Ishikawa (cell line): ENCODE data around the gene TAP1.

Experiments used
- CEBPB ChIP-seq: IDR thresholded peaks from 2 replicates; pipeline ENCODE4 v1.6.1; 2012
- CREB1 ChIP-seq: IDR thresholded peaks from 2 replicates; pipeline ENCODE4 v1.6.1; 2012; ENCODE audit warnings: low read depth
- EGR1 ChIP-seq: IDR thresholded peaks from 2 replicates; pipeline ENCODE4 v1.6.1; 2012
- EP300 ChIP-seq: IDR thresholded peaks from 2 replicates; pipeline ENCODE4 v1.6.1; 2012; ENCODE audit warnings: borderline replicate concordance
- FOXM1 ChIP-seq: IDR thresholded peaks from 2 replicates; pipeline ENCODE4 v1.6.1; 2012; ENCODE audit warnings: low read depth, borderline replicate concordance
- MAX ChIP-seq: IDR thresholded peaks from 2 replicates; pipeline ENCODE4 v1.6.1; 2012
- NFIC ChIP-seq: IDR thresholded peaks from 2 replicates; pipeline ENCODE4 v1.6.1; 2012
- RAD21 ChIP-seq: IDR thresholded peaks from 2 replicates; pipeline ENCODE4 v1.6.1; 2012; ENCODE audit warnings: low read depth
- REST ChIP-seq: IDR thresholded peaks from 2 replicates; pipeline ENCODE4 v1.6.1; 2012; ENCODE audit warnings: low read depth, mild to moderate bottlenecking
- TAF1 ChIP-seq: IDR thresholded peaks from 2 replicates; pipeline ENCODE4 v1.6.1; 2012; ENCODE audit warnings: low read depth, mild to moderate bottlenecking
- TCF12 ChIP-seq: IDR thresholded peaks from 2 replicates; pipeline ENCODE4 v1.6.1; 2012; ENCODE audit warnings: low read depth
- TEAD4 ChIP-seq: IDR thresholded peaks from 2 replicates; pipeline ENCODE4 v1.6.1; 2012
- USF1 ChIP-seq: IDR thresholded peaks from 2 replicates; pipeline ENCODE4 v1.6.1; 2012
- YY1 ChIP-seq: IDR thresholded peaks from 2 replicates; pipeline ENCODE4 v1.6.1; 2012; ENCODE audit warnings: low read depth
- ZBTB7A ChIP-seq: IDR thresholded peaks from 2 replicates; pipeline ENCODE4 v1.6.1; 2012; ENCODE audit warnings: low read depth

The TAP1 gene

GRCh38 chr6:32852844-32853540 lies 512 bp downstream of the TAP1 start:
- TF ChIP-seq ZBTB7A (no peak), EGR1 (no peak), MAX (no peak), TAF1 (no peak), EP300 (no peak), YY1 (no peak), CREB1 (no peak), REST (no peak), USF1 (no peak), CEBPB (no peak), TCF12 (no peak), RAD21 (no peak), NFIC (no peak), FOXM1 (no peak)

- TF ChIP-seq RAD21: no peak
- TF ChIP-seq CREB1: no peak
- TF ChIP-seq TAF1: no peak
- no peak for TF ChIP-seq ZBTB7A
- TF ChIP-seq CEBPB: no peak
- no peak for TF ChIP-seq YY1
- TF ChIP-seq NFIC: no peak
- TF ChIP-seq TCF12: no peak
- TF ChIP-seq EP300: no peak
Measured at GRCh38 chr6:32852018-32852843, 1.3 kb downstream of the TAP1 start.

- no peak for TF ChIP-seq RAD21
Measured at GRCh38 chr6:32851025-32851424, 2.5 kb downstream of the TAP1 start.

- TF ChIP-seq ZBTB7A: no peak
- no peak for TF ChIP-seq TEAD4
- TF ChIP-seq USF1: no peak
- no peak for TF ChIP-seq EP300
- TF ChIP-seq YY1: no peak
- no peak for TF ChIP-seq NFIC
- TF ChIP-seq RAD21: no peak
- no peak for TF ChIP-seq FOXM1
- no peak for TF ChIP-seq CEBPB
Measured at GRCh38 chr6:32849126-32849525, 4.4 kb downstream of the TAP1 start.

GRCh38 chr6:32847795-32848194 lies 5.7 kb downstream of the TAP1 start:
- TF ChIP-seq EGR1 (no peak), MAX (no peak), FOXM1 (no peak), ZBTB7A (no peak), EP300 (no peak), REST (no peak), RAD21 (no peak), TEAD4 (no peak), CEBPB (no peak), CREB1 (no peak), NFIC (no peak), USF1 (no peak), TAF1 (no peak), TCF12 (no peak), YY1 (no peak)
